ENCODE results near the gene DLX6.

The DLX6 gene

DNA sequence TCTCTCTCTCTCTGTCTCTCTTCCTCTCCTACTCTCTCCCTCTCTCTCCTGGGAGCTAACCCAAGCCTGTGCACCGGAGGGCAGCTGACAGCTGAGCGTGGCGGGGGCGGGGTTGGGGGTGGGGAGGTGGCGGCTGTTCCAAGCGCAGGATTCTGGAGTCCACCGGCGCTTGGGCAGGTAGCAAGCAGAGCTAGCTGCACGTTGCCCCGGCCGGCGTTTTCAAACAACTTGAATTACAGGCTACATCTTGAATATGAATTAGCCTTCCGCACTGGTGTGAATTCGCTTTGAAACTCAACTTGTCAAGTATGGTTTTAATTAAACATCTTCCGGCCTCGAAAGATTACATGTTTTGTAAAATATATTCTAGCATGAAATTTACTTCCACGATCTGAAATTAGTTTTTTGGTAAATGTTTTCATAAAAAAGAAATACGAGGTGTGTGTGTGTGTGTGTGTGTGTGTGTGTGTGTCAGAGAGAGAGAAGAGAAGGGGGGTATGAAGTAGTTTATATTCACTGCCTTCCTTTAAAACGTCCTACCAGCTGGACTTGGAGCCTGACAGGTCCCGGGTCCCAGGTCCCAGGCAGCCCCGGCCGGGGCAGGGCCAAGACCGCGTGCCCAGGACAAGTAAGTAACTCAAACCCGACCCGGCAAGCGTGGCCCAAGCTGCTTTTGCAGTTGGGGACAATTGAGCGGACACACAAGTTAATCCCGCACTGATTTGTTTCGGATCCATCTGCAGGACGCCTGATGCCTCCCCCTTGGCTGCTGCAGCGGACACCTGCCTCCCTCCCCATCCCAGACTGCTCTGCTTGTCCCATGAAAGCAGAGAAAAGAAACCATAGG lies 9.0 kb upstream of the DLX6 start:
- no peak for DNase-seq

GRCh38 chr7:96996958-96997511 lies 8.3 kb upstream of the DLX6 start:
- DNase-seq = no peak

DNA sequence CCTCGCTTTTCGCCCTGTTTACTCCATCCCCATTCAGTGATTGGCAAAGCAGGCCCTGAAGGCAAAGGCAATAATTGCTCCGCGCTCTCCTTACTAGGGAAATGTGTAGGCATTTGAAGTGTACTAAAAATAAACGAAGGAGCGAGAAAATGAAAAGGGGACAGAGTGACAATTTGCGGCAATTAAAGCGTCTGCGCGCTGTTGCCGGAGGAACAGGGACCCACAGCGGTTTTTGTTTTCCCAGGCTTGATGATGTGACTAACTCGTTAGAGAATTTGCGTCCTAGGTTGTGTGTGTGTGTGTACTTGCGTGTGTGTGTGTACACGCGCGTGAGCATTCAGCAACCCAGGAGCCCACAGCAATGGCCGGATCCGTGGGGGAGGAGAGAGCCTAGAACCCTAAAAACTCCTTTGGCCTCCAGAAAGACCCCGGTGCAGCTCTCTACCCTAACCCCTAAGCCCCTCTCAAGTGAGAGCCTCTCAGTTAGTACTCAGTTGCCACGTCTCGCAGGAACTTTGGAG lies 7.8 kb upstream of the DLX6 start:
- no peak for DNase-seq

- no peak for DNase-seq
These were observed 7.0 kb upstream of the DLX6 start for GRCh38 chr7:96998333-96998732.

GRCh38 chr7:96998744-96999143 lies 6.6 kb upstream of the DLX6 start:
- DNase-seq = no peak

- DNase-seq = no peak
These were observed 4.1 kb upstream of the DLX6 start for GRCh38 chr7:97001221-97001620.

GRCh38 chr7:97001656-97002554 lies 3.4 kb upstream of the DLX6 start:
- no peak for DNase-seq

DNA sequence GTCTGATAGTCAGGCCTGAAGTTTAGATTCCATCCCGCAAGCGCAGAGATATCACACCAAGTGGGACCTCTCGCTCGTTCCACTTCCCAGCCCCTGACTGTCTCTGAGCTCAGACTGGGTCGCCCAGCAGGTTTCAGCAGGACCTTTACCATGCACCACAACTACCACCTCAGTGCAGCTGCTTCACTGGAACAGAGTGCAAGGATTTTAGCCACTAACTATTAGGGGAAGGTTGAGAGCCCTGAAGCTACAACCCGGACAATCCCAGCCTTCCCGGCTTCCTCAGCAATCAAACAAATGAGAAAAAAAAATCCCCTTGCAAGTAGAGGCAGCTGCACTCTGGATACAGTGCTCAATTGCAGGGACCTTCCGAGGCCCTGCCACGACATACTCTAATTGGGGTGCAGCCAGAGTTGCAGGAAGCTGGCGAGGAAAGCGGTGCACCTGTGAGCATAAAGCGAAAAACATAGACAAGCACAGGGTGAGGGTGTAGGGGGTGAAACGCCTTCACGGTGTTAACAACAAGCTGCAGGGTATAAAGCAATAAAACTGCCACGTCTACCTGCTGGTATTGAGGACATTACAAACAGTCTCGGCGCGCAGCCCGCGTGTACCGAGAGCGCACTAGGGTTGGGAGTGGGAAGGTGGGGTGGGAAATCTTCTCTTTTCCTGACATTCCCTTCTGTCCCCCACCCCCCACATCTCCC lies 2.6 kb upstream of the DLX6 start:
- DNase-seq = no peak

GRCh38 chr7:97003262-97004246 lies 1.8 kb upstream of the DLX6 start:
- DNase-seq = no peak

DNA sequence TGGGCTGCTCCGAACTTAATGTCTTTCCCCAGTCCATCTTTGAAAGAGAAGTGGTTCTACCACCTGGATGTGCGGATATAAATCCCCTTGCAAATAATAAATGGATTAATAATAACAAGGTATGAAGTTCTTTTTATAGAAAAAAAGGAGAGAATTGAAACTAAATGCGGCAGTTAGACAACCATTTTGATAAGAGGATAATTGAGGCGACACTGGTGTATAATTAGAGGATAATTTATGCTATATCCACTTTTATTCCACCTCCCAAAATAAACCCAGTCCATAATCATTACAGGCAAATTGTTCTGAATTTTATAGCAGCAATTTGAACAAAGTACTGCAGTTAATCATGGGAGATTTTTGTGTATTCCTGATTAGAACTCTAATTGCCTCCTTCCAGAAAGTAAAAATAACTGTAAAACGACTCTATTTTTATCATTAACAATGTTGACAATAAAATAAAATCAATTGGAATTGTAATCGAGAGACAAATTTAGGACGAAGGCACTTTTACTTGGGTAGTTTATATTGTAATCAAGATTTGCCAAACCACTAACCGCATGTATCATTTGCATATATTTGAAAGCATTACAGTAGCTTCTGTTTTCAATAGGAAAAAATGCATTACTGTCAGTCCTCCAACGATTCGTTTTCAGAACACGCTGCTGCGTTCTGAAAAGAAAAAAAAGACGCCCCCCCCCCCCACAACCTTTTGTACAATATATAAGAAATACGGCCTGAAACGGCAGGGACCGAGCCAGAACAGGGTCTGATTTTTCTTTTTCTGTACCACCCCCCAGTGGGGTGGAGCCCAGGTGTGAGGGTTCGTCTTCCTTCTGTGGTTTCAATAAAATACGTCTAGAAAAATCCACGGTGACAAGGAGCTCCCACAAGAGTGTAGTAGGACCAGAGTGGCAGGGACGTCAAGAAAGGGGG lies 838 bp upstream of the DLX6 start:
- DNase-seq = no peak

DNA sequence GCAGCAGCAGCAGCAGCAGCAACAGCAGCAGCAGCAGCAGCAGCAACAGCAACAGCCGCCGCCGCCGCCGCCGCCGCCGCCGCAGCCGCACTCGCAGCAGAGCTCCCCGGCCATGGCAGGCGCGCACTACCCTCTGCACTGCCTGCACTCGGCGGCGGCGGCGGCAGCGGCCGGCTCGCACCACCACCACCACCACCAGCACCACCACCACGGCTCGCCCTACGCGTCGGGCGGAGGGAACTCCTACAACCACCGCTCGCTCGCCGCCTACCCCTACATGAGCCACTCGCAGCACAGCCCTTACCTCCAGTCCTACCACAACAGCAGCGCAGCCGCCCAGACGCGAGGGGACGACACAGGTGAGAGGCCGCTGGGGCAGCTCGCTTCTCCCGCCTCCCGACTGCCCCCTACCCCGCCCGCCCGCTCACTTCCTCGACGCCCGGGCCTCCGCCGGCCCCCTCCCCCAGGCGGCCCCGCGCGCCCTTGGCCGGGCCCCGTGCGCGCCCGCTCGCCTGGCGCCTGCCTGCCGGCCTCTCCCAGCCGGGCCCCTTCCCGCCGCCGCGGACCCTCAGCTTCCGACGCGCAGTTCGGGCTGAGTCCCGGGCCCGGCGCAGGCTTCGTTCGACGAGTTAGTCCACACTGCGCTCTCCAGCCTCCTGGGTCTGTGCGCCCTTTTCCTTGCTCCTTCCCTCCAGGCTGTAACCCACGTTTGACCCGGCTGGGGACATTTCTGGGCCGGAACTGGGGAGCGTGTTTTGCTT lies 882 bp downstream of the DLX6 start:
- DNase-seq = no peak

GRCh38 chr7:97006816-97007582 lies 1.6 kb downstream of the DLX6 start:
- DNase-seq = no peak

GRCh38 chr7:97007583-97007861 lies 2.2 kb downstream of the DLX6 start:
- no peak for DNase-seq

DNA sequence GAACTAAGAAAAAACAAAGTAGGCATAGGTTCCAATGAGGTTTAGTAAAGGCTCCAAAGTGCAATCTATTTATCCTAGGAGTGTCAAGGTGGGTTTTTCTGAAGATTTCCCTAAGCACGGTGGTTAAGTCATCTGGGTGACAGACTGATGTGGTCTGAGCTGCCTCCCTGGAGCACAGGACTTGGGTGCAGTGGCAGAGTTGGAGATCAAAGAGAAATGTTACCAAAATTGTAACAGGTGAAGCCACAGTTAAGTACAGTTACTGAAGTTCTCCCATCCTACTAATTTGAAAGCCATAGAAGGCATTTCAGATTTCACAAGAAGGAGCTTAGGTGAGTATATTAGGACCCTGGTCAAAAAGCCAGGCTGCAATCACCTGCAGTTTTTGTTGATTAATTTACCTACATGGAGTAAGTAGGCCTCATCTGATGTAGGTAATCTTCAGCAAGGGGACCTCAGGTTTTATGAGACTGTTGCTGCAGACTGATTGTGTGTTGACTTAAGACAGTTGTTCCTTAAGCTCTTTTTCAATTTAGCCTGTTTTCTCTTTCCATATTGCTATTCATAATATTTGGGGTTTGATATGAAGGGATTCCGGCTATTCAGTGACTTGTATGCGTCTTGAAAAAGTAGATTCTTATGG lies 3.0 kb downstream of the DLX6 start:
- DNase-seq = no peak

- DNase-seq = no peak
These were observed 4.7 kb downstream of the DLX6 start for GRCh38 chr7:97009753-97010732.

- no peak for DNase-seq
These were observed 5.8 kb downstream of the DLX6 start for GRCh38 chr7:97011104-97011503.

All from COR-L47 (cell line).